Esophagus (tissue), 2 donors: ENCODE data around the gene COX10. TPM values are rescaled to one million over a fixed set of nuclear protein-coding genes. Genes with fewer than 3 reads are reported as not detected.

ENCODE experiments used
- H3K27ac ChIP-seq, 2 donors: one replicate each; pipeline ENCODE4 v1.5.1; 2013; ENCODE audit warnings: low read depth in 2 of 2, mild to moderate bottlenecking in 2 of 2, inconsistent platforms in 1 of 2, low read length in 1 of 2, moderate library complexity in 1 of 2
- H3K27me3 ChIP-seq, 2 donors: one replicate each; pipeline ENCODE4 v1.6.1; 2013; ENCODE audit warnings: low read length in 2 of 2, control low read depth in 1 of 2, mild to moderate bottlenecking in 1 of 2; ENCODE audit not compliant: insufficient read depth in 2 of 2, control insufficient read depth in 1 of 2
- H3K36me3 ChIP-seq, 2 donors: one replicate each; pipeline ENCODE4 v1.6.1; 2013; ENCODE audit warnings: low read length in 1 of 2; ENCODE audit not compliant: control insufficient read depth in 2 of 2, insufficient read depth in 2 of 2
- H3K4me1 ChIP-seq, 2 donors: one replicate each; pipeline ENCODE4 v1.6.1; 2013; ENCODE audit warnings: low read length in 1 of 2; ENCODE audit not compliant: control insufficient read depth in 2 of 2, insufficient read depth in 2 of 2
- H3K4me3 ChIP-seq, 2 donors: one replicate each; pipeline ENCODE4 v1.5.1; 2013; ENCODE audit warnings: low read length in 2 of 2, mild to moderate bottlenecking in 2 of 2, low read depth in 1 of 2, moderate library complexity in 1 of 2
- H3K9me3 ChIP-seq, 2 donors: one replicate each; pipeline ENCODE4 v1.6.1; 2013; ENCODE audit warnings: mild to moderate bottlenecking in 2 of 2, low read depth in 1 of 2, low read length in 1 of 2, moderate library complexity in 1 of 2; ENCODE audit not compliant: control insufficient read depth in 2 of 2, insufficient read depth in 1 of 2
- WGBS, 2 donors: extraction: QIAGEN DNeasy Blood & Tissue Kit; methylation state at CpG; one replicate each; pipeline ENCODE4 v1.1.7; 2013; 5-methylcytosine and 5-hydroxymethylcytosine counted together
- polyA plus RNA-seq, 2 donors: library from polyadenylated mRNA; stranded (reverse); fragments of 200-250 nt; gene quantifications; one replicate each; pipeline ENCODE4 v1.2.3, GENCODE V29; 2013
- donor health status: healthy with polysubstance abuse.
- donor health status: Bipolar disorder and iron deficiency.

Gene COX10
- polyA plus RNA-seq, 2 donors, result 6.8 to 9.7 TPM

GRCh38 chr17:14067347-14067746 lies 2.0 kb upstream of the COX10 start:
- Histone ChIP-seq H3K9me3 (no peaks in the 10 kb centered on the region), H3K27ac (no peak overlapping the region), H3K27me3 (no peaks in the 10 kb centered on the region), H3K4me1 (peaks cover 0 to under 1% of the 10 kb centered on the region in 2 donors), H3K4me3 (no peak overlapping the region), H3K36me3 (no peaks in the 10 kb centered on the region)
- WGBS, 2 donors, result 88 to 94% methylated on average over 1 of the region's 1 CpG

- H3K27ac ChIP-seq, result peak overlapping the region; percentile 74 to 81
- peak overlapping the region; percentile 94 to 98 for H3K4me3 ChIP-seq
- H3K4me1 ChIP-seq, result no peaks in the 10 kb centered on the region
- no peaks in the 10 kb centered on the region for H3K27me3 ChIP-seq
- WGBS, 2 donors, result 15 to 16% methylated on average over 25 of the region's 25 CpGs
- no peaks in the 10 kb centered on the region for H3K9me3 ChIP-seq
- H3K36me3 ChIP-seq, result no peaks in the 10 kb centered on the region
Measured at GRCh38 chr17:14068542-14069250, 608 bp upstream of the COX10 start.

- Histone ChIP-seq H3K4me3 (peak overlapping the region in 1 of 2 donors; percentile 98), H3K27ac (no peak overlapping the region), H3K9me3 (no peaks in the 10 kb centered on the region), H3K4me1 (no peaks in the 10 kb centered on the region), H3K36me3 (no peaks in the 10 kb centered on the region), H3K27me3 (no peaks in the 10 kb centered on the region)
- WGBS, 2 donors, result 60 to 63% methylated on average over 6 of the region's 6 CpGs
Measured at GRCh38 chr17:14070344-14070984, 1.2 kb downstream of the COX10 start.

DNA sequence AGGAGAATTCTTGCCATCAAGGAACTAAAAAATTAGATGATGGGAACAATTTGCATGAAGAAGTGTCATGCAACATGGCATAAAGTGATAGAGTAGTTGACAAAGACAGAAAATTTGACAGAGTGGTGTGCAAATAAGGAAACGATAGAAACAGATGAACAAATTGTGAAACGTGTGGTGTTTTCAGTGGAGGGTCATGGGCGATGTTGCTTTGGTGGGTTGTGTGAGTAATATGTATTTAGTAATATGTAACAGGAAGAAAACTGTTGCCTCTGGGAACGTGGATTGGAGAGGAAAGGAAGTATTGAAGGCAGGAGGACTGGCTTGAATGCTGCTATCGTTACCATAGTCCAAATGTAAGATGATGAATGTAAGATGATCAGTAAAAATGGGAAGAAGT lies 3.6 kb downstream of the COX10 start:
- peaks cover 4 to 6% of the 10 kb centered on the region in 2 donors for H3K36me3 ChIP-seq
- H3K27ac ChIP-seq, result no peak overlapping the region
- H3K4me1 ChIP-seq, result no peaks in the 10 kb centered on the region
- 86 to 87% methylated on average over 5 of the region's 5 CpGs for WGBS, 2 donors
- no peaks in the 10 kb centered on the region for H3K27me3 ChIP-seq
- no peaks in the 10 kb centered on the region for H3K9me3 ChIP-seq
- no peak overlapping the region for H3K4me3 ChIP-seq

GRCh38 chr17:14078027-14078426 lies 8.7 kb downstream of the COX10 start:
- no peaks in the 10 kb centered on the region for H3K9me3 ChIP-seq
- 76 to 79% methylated on average over 3 of the region's 3 CpGs for WGBS, 2 donors
- H3K36me3 ChIP-seq, result peaks cover 4 to 13% of the 10 kb centered on the region in 2 donors
- H3K27me3 ChIP-seq, result no peaks in the 10 kb centered on the region
- no peaks in the 10 kb centered on the region for H3K4me1 ChIP-seq
- H3K27ac ChIP-seq, result no peak overlapping the region
- no peak overlapping the region for H3K4me3 ChIP-seq

- Histone ChIP-seq H3K9me3 (no peaks in the 10 kb centered on the region), H3K4me1 (no peaks in the 10 kb centered on the region), H3K27me3 (no peaks in the 10 kb centered on the region), H3K27ac (no peak overlapping the region), H3K4me3 (no peak overlapping the region), H3K36me3 (peaks cover 4 to 13% of the 10 kb centered on the region in 2 donors)
- 78 to 82% methylated on average over 4 of the region's 4 CpGs for WGBS, 2 donors
Measured at GRCh38 chr17:14080847-14081251, 11.5 kb downstream of the COX10 start.

DNA sequence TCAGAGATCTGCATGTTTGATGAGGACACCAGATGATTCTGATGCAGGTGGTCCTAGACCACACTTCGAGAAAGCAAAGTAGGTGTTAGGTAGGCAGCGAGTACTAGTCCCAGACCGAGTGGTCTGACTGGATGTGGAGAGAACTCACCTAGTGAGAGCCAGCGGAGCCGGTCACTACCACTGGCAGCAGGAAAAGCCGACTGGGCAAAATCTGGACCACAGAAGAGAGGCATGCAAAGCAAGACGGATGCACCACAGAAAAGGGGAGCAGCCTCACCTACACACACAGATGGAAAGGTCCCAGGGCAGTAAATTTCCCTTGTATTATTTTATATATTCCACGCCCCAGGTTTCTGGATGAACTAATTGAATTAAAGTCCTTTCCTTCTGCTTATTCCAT lies 13.5 kb downstream of the COX10 start:
- WGBS, 2 donors, result 91 to 92% methylated on average over 8 of the region's 8 CpGs
- H3K9me3 ChIP-seq, result no peaks in the 10 kb centered on the region
- H3K27ac ChIP-seq, result no peak overlapping the region
- no peaks in the 10 kb centered on the region for H3K4me1 ChIP-seq
- no peak overlapping the region for H3K4me3 ChIP-seq
- no peaks in the 10 kb centered on the region for H3K27me3 ChIP-seq
- H3K36me3 ChIP-seq, result peaks cover 2 to 7% of the 10 kb centered on the region in 2 donors

DNA sequence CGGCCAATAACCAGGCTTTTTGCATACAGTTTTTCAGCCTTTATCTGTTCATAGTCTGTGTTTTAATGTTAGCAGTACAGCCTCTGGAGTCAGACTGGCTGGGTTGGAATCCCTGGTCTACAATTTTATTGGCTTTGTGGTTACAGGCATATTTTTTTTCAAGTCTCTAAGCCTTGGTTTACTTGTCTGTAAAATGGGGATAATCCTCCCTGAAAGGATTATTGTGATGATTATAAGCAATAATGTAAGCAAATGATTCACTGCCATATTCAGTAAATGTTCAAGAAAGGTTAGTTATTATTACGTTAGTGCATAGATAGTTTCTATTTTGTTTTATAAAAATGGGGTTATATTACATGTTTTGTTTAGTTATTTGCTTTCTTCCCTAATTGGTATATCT lies 15.7 kb downstream of the COX10 start:
- 89 to 93% methylated on average over 2 of the region's 2 CpGs for WGBS, 2 donors
- Histone ChIP-seq H3K27me3 (no peaks in the 10 kb centered on the region), H3K36me3 (peaks cover 3 to 5% of the 10 kb centered on the region in 2 donors), H3K4me1 (no peaks in the 10 kb centered on the region), H3K9me3 (no peaks in the 10 kb centered on the region), H3K4me3 (no peak overlapping the region), H3K27ac (no peak overlapping the region)

GRCh38 chr17:14086189-14086588 lies 16.9 kb downstream of the COX10 start:
- WGBS, 2 donors, result 65 to 86% methylated on average over 2 of the region's 2 CpGs
- peaks cover 3% of the 10 kb centered on the region in 2 donors for H3K36me3 ChIP-seq
- H3K27me3 ChIP-seq, result no peaks in the 10 kb centered on the region
- H3K4me3 ChIP-seq, result no peak overlapping the region
- no peaks in the 10 kb centered on the region for H3K9me3 ChIP-seq
- no peak overlapping the region for H3K27ac ChIP-seq
- H3K4me1 ChIP-seq, result no peaks in the 10 kb centered on the region

DNA sequence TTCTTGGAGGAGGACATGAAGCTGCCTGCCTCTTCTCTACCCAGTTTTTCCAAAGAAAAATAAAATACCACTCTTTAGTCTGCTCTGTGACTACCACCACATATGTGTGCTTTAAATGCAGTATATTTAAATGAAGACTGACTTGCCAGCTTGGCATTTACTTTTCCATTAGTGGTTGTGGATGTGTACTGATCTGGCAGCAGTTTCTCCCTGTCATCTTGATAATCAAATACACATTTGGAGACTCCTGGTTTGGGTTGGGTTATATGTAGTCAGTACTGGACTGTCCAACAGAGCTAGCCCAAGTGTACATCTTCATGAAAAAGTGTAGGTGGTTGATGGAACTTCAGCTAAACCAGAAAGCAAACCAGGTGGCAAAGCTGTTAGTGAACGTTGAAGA lies 19.9 kb downstream of the COX10 start:
- Histone ChIP-seq H3K36me3 (peaks cover 0 to 3% of the 10 kb centered on the region in 2 donors), H3K27ac (no peak overlapping the region), H3K9me3 (no peaks in the 10 kb centered on the region), H3K4me3 (no peak overlapping the region), H3K4me1 (no peaks in the 10 kb centered on the region), H3K27me3 (no peaks in the 10 kb centered on the region)
- WGBS, 2 donors, result 93 to 98% methylated on average over 1 of the region's 1 CpG
